Keratinocyte (primary cell): Measurements from ENCODE around the gene NEUROD1.

ENCODE experiments used
- CTCF ChIP-seq, 3 experiments: IDR thresholded peaks in 1 of 3; conservative IDR thresholded peaks in 1 of 3; optimal IDR thresholded peaks in 1 of 3; 2 replicates in 2 of 3; 3 replicates in 1 of 3; pipeline versions ENCODE3 to v1.5.1; 2011; ENCODE audit warnings: low read length in 3 of 3, mild to moderate bottlenecking in 3 of 3, moderate library complexity in 2 of 3, control low read depth in 1 of 3, inconsistent platforms in 1 of 3; ENCODE audit not compliant: insufficient read depth in 2 of 3; ENCODE audit errors: extremely low read depth in 1 of 3
- EZH2 ChIP-seq: IDR thresholded peaks from one replicate; pipeline ENCODE4 v1.6.1; 2012; ENCODE audit warnings: inconsistent platforms, mild to moderate bottlenecking, low read length, moderate library complexity

- TF ChIP-seq CTCF (optimal IDR thresholded peaks at IDR 0.05 in 1 of 3, IDR thresholded peaks at IDR 0.05 in 1 of 3, conservative IDR thresholded peaks at IDR 0.05 in 1 of 3; ENCODE audit: extremely low read depth in 1 of 3, insufficient read depth in 2 of 3, low read length in 3 of 3) (no peak), EZH2 (no peak)
Measured at GRCh38 chr2:181724662-181725061, 44.3 kb upstream of the NEUROD1 start.
